HepG2 (cell line): ENCODE measurements around the gene PCIF1. TPM values are rescaled to one million over a fixed set of nuclear protein-coding genes. Genes with fewer than 3 reads are reported as not detected.

Experiments used
- CCDC6 ChIP-seq: sonication (generic); formaldehyde crosslinking; IDR thresholded peaks from 2 replicates; pipeline ENCODE4 v1.8.1; 2022; ENCODE audit warnings: mild to moderate bottlenecking, missing genetic modification reagents, moderate library complexity
- CREM ChIP-seq, 2 experiments: sonication (generic) in 1 of 2; formaldehyde crosslinking in 1 of 2; IDR thresholded peaks; 2 replicates each; pipeline versions ENCODE4 v1.4.0 to v1.6.1; 2016 to 2020; ENCODE audit warnings: antibody characterized with exemption in 1 of 2, mild to moderate bottlenecking in 1 of 2, missing genetic modification reagents in 1 of 2
- EHMT2 ChIP-seq: fragments of 200-600 bp; sonication (generic); IDR thresholded peaks from 2 replicates; pipeline ENCODE4 v1.7.0; 2017; ENCODE audit warnings: antibody characterized with exemption, low read depth, low read length, borderline replicate concordance
- HMGA1 ChIP-seq: sonication (generic); formaldehyde crosslinking; conservative IDR thresholded peaks from 2 replicates; pipeline ENCODE4 v1.4.0; 2020; ENCODE audit warnings: missing genetic modification reagents
- IRX3 ChIP-seq: sonication (generic); formaldehyde crosslinking; IDR thresholded peaks from 2 replicates; pipeline ENCODE4 v1.8.1; 2023; ENCODE audit warnings: mild to moderate bottlenecking, low read depth, missing genetic modification reagents, borderline replicate concordance
- JDP2 ChIP-seq: sonication (generic); formaldehyde crosslinking; IDR thresholded peaks from 2 replicates; pipeline ENCODE4 v1.8.1; 2022; ENCODE audit warnings: missing genetic modification reagents, borderline replicate concordance
- KDM4B ChIP-seq: sonication (generic); formaldehyde crosslinking; IDR thresholded peaks from 2 replicates; pipeline ENCODE4 v1.4.0; 2020; ENCODE audit warnings: missing genetic modification reagents
- KLF15 ChIP-seq: sonication (generic); formaldehyde crosslinking; IDR thresholded peaks from 2 replicates; pipeline ENCODE4 v1.8.1; 2023; ENCODE audit warnings: borderline replicate concordance, mild to moderate bottlenecking, inconsistent platforms, missing genetic modification reagents, mixed read lengths
- KLF6 ChIP-seq: IDR thresholded peaks from 2 replicates; pipeline ENCODE4 v1.8.0; 2016; ENCODE audit warnings: missing biosample characterization, missing genetic modification reagents
- MAF1 ChIP-seq: sonication (generic); formaldehyde crosslinking; IDR thresholded peaks from 2 replicates; pipeline ENCODE4 v1.5.0; 2020; ENCODE audit warnings: missing genetic modification reagents, borderline replicate concordance
- NRL ChIP-seq: sonication (generic); formaldehyde crosslinking; IDR thresholded peaks from 2 replicates; pipeline ENCODE4 v1.5.0; 2020; ENCODE audit warnings: missing genetic modification reagents, mild to moderate bottlenecking, moderate library complexity, borderline replicate concordance
- TRAFD1 ChIP-seq: sonication (generic); formaldehyde crosslinking; IDR thresholded peaks from 2 replicates; pipeline ENCODE4 v1.5.1; 2020; ENCODE audit warnings: missing genetic modification reagents, mild to moderate bottlenecking, borderline replicate concordance
- ZBTB26 ChIP-seq: IDR thresholded peaks from 2 replicates; pipeline ENCODE4 v1.6.1; 2016; ENCODE audit warnings: missing compliant biosample characterization, missing genetic modification reagents, borderline replicate concordance
- ZBTB37 ChIP-seq: sonication (generic); formaldehyde crosslinking; IDR thresholded peaks from 2 replicates; pipeline ENCODE4 v1.4.0; 2020; ENCODE audit warnings: mild to moderate bottlenecking, missing genetic modification reagents
- ZFP36L2 ChIP-seq: sonication (generic); formaldehyde crosslinking; IDR thresholded peaks from 2 replicates; pipeline ENCODE4 v1.4.0; 2020; ENCODE audit warnings: missing genetic modification reagents
- ZFP82 ChIP-seq: sonication (generic); formaldehyde crosslinking; IDR thresholded peaks from 2 replicates; pipeline ENCODE4 v1.5.1; 2020; ENCODE audit warnings: mild to moderate bottlenecking, missing genetic modification reagents, borderline replicate concordance
- ZFP90 ChIP-seq: sonication (generic); formaldehyde crosslinking; IDR thresholded peaks from 2 replicates; pipeline ENCODE4 v1.8.0; 2022; ENCODE audit warnings: missing genetic modification reagents, mild to moderate bottlenecking, inconsistent platforms, borderline replicate concordance
- ZNF558 ChIP-seq: sonication (generic); formaldehyde crosslinking; IDR thresholded peaks from 2 replicates; pipeline ENCODE4 v1.9.0; 2022; ENCODE audit warnings: mild to moderate bottlenecking, missing genetic modification reagents, borderline replicate concordance
- ZNF660 ChIP-seq: sonication (generic); formaldehyde crosslinking; IDR thresholded peaks from 2 replicates; pipeline ENCODE4 v1.5.1; 2020; ENCODE audit warnings: mild to moderate bottlenecking, low read depth, missing genetic modification reagents, borderline replicate concordance
- ZNF703 ChIP-seq: sonication (generic); formaldehyde crosslinking; IDR thresholded peaks from 2 replicates; pipeline ENCODE4 v1.5.1; 2020; ENCODE audit warnings: missing genetic modification reagents, mild to moderate bottlenecking, moderate library complexity, borderline replicate concordance
- polyA plus RNA-seq, 8 experiments: library from polyadenylated mRNA; depleted of rRNA in 3 of 8; stranded (reverse) in 7 of 8; unstranded in 1 of 8; fragments of >200 nt; fragmentation: Illumina TruSeq in 4 of 8; extraction: Trizol in 4 of 8; gene quantifications; 2 replicates each; pipeline versions ENCODE4 v1.2.1 to v1.2.3, GENCODE V29; 2011 to 2016; ENCODE audit warnings: low read depth in 4 of 8, missing spikeins in 1 of 8, mixed read lengths in 1 of 8; ENCODE audit not compliant: insufficient read depth in 1 of 8
- total RNA-seq, 5 experiments: library from RNA; depleted of rRNA; stranded (reverse); fragments of >200 nt; fragmentation: Illumina TruSeq; extraction: Trizol; gene quantifications; 2 replicates each; pipeline ENCODE4 v1.2.3, GENCODE V29; 2016; ENCODE audit warnings: low read depth in 1 of 5
- TF ChIP-seq, protein P1 (sequence below): IDR thresholded peaks from 2 replicates; pipeline ENCODE4 v1.6.1; 2016; ENCODE audit warnings: missing genetic modification reagents, missing compliant biosample characterization

The PCIF1 gene
- total and polyA plus RNA-seq, 2 of the 13 experiments (the other 11 are each of a cell fraction or from before 2014, with no cell fraction given) = 20.9 to 24.4 TPM

GRCh38 chr20:45933266-45934045 is 1.0 kb upstream of the PCIF1 start (continued):
- TF ChIP-seq TRAFD1 (CRISPR knock-in tag) (0 out of 2 replicates have a peak, but pooled peaks have one; percentile 45), CCDC6 (CRISPR knock-in tag) (peak; percentile 12; the same call in 1 of the 2 replicates), KLF15 (CRISPR knock-in tag) (peak; percentile 52; the same call in 1 of the 2 replicates), ZFP82 (CRISPR knock-in tag) (no peak), IRX3 (CRISPR knock-in tag) (0 out of 2 replicates have a peak, but pooled peaks have one; percentile 0), ZNF660 (CRISPR knock-in tag) (no peak), ZNF558 (CRISPR knock-in tag) (peak; percentile 43; the same call in 1 of the 2 replicates), KDM4B (peak; percentile 48; the same call in 1 of the 2 replicates), MAF1 (CRISPR knock-in tag) (no peak), HMGA1 (CRISPR knock-in tag) (no peak), ZBTB26 (CRISPR knock-in tag) (no peak; the same call in 1 of the 2 replicates), KLF6 (CRISPR knock-in tag) (peak; percentile 49; the same call in 1 of the 2 replicates), ZNF703 (CRISPR knock-in tag) (0 out of 2 replicates have a peak, but pooled peaks have one; percentile 74), ZFP90 (CRISPR knock-in tag) (peak; percentile 65), JDP2 (no peak; the same call in 1 of the 2 replicates), ZBTB37 (CRISPR knock-in tag) (no peak), NRL (CRISPR knock-in tag) (0 out of 2 replicates have a peak, but pooled peaks have one; percentile 47), EHMT2 (no peak), CREM (IDR thresholded peaks at IDR 0.05) (no peak), CREM (CRISPR knock-in tag; IDR thresholded peaks at IDR 0.05) (no peak), ZFP36L2 (CRISPR knock-in tag) (no peak)
- TF ChIP-seq, protein P1, sequence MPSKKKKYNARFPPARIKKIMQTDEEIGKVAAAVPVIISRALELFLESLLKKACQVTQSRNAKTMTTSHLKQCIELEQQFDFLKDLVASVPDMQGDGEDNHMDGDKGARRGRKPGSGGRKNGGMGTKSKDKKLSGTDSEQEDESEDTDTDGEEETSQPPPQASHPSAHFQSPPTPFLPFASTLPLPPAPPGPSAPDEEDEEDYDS (CRISPR knock-in tag) = peak; percentile 69
